HEK293T (cell line): ENCODE results near the gene SNX14.
A peak's percentile ranks its signal among the peaks of the same experiment; 100 is the strongest.

Experiments used
- CTCF ChIA-PET: fragments of 350-600 bp; formaldehyde crosslinking; extraction: SDS; loops from one replicate; lab custom pipeline; 2021; ENCODE audit warnings: antibody characterized with exemption, inconsistent platforms; lab: Yijun Ruan, JAX
- POLR2A ChIA-PET: fragments of 350-600 bp; formaldehyde crosslinking; extraction: SDS; loops from one replicate; lab custom pipeline; 2020; ENCODE audit warnings: antibody characterized with exemption, inconsistent platforms; lab: Yijun Ruan, JAX
- DNase-seq: peaks from one replicate; pipeline ENCODE4 v3.0.0; 2012; ENCODE audit warnings: mixed read lengths; ENCODE audit errors: extremely low spot score
- ARNT ChIP-seq: fragments of 450-650 bp; IDR thresholded peaks from 2 replicates; pipeline ENCODE4 v1.6.1; 2017; ENCODE audit warnings: mild to moderate bottlenecking
- BHLHE40 ChIP-seq: fragments of 450-650 bp; IDR thresholded peaks from 2 replicates; pipeline ENCODE4 v1.6.1; 2016; ENCODE audit warnings: mild to moderate bottlenecking, moderate library complexity, borderline replicate concordance
- CTBP1 ChIP-seq: fragments of 450-650 bp; IDR thresholded peaks from 2 replicates; pipeline ENCODE4 v1.6.1; 2016; ENCODE audit warnings: borderline replicate concordance
- ELF4 ChIP-seq: fragments of 450-650 bp; IDR thresholded peaks from 2 replicates; pipeline ENCODE4 v1.6.1; 2017; ENCODE audit warnings: antibody characterized with exemption
- FOXA1 ChIP-seq: fragments of 450-650 bp; IDR thresholded peaks from 2 replicates; pipeline ENCODE4 v1.6.1; 2016; ENCODE audit warnings: mild to moderate bottlenecking
- FOXK2 ChIP-seq: fragments of 450-650 bp; IDR thresholded peaks from 2 replicates; pipeline ENCODE4 v1.6.1; 2016; ENCODE audit warnings: mild to moderate bottlenecking
- FOXM1 ChIP-seq: fragments of 450-650 bp; IDR thresholded peaks from 2 replicates; pipeline ENCODE4 v1.6.1; 2017; ENCODE audit warnings: mild to moderate bottlenecking, borderline replicate concordance
- HDGF ChIP-seq: fragments of 450-650 bp; IDR thresholded peaks from 2 replicates; pipeline ENCODE4 v1.6.1; 2017; ENCODE audit warnings: antibody characterized with exemption, borderline replicate concordance
- L3MBTL2 ChIP-seq: fragments of 450-650 bp; conservative IDR thresholded peaks from 2 replicates; pipeline ENCODE4 v1.6.1; 2016; ENCODE audit warnings: mild to moderate bottlenecking
- LEF1 ChIP-seq: fragments of 450-650 bp; IDR thresholded peaks from 2 replicates; pipeline ENCODE4 v1.6.1; 2017; ENCODE audit warnings: mild to moderate bottlenecking, borderline replicate concordance
- NFRKB ChIP-seq: fragments of 450-650 bp; IDR thresholded peaks from 2 replicates; pipeline ENCODE4 v1.6.1; 2016; ENCODE audit warnings: mild to moderate bottlenecking, moderate library complexity
- PKNOX1 ChIP-seq: fragments of 450-650 bp; IDR thresholded peaks from 2 replicates; pipeline ENCODE4 v1.6.1; 2016
- SP1 ChIP-seq: fragments of 450-650 bp; IDR thresholded peaks from 2 replicates; pipeline ENCODE4 v1.6.1; 2017
- SUZ12 ChIP-seq: fragments of 450-650 bp; IDR thresholded peaks from 2 replicates; pipeline ENCODE4 v1.6.1; 2016; ENCODE audit warnings: mild to moderate bottlenecking
- TARDBP ChIP-seq: fragments of 450-650 bp; IDR thresholded peaks from 2 replicates; pipeline ENCODE4 v1.6.1; 2016
- ZNF384 ChIP-seq: fragments of 450-650 bp; IDR thresholded peaks from 2 replicates; pipeline ENCODE4 v1.6.1; 2016

The SNX14 gene

GRCh38 chr6:85464260-85464644, 129.4 kb downstream of the SNX14 start:
- POLR2A ChIA-PET, result interaction anchor here (0.6 kb wide), 1 partner anchor 15 kb away, joined by 3 read pairs; the partner anchor contains the start of gene NT5E
- no peak for DNase-seq
- CTCF ChIA-PET, result interaction anchor here (3.9 kb wide), 1 partner anchor 19 kb away, joined by 14 read pairs; no protein-coding TSS in a partner anchor
- TF ChIP-seq PKNOX1 (no peak), NFRKB (no peak), SP1 (no peak), TARDBP (no peak)

- ChIA-PET POLR2A (no interaction called here), CTCF (interaction anchor here (0.6 to 3.9 kb wide), 2 partner anchors 19 to 145 kb away, joined by 3 to 14 read pairs; no protein-coding TSS in a partner anchor)
- no peak for DNase-seq
- TF ChIP-seq ZNF384 (peak; percentile 42; the same call in 1 of the 2 replicates), ARNT (no peak)
Measured at GRCh38 chr6:85463621-85464259, 129.9 kb downstream of the SNX14 start.

- POLR2A ChIA-PET, result interaction anchor here (1.6 kb wide), 1 partner anchor 180 kb away, joined by 3 read pairs; the partner anchor contains the start of gene SYNCRIP
Measured at GRCh38 chr6:85462673-85463072, 131.0 kb downstream of the SNX14 start.

GRCh38 chr6:85461798-85462170, 131.9 kb downstream of the SNX14 start:
- ChIA-PET POLR2A (interaction anchor here (1.6 kb wide), 1 partner anchor 181 kb away, joined by 3 read pairs; the partner anchor contains the start of gene SYNCRIP), CTCF (interaction anchor here (3.9 kb wide), 1 partner anchor 21 kb away, joined by 14 read pairs; no protein-coding TSS in a partner anchor)
- TF ChIP-seq ARNT (no peak), FOXK2 (no peak), ELF4 (no peak), SP1 (no peak), NFRKB (no peak), SUZ12 (no peak), HDGF (no peak), TARDBP (no peak), FOXM1 (no peak), FOXA1 (no peak), CTBP1 (no peak), PKNOX1 (no peak), LEF1 (no peak), L3MBTL2 (no peak), BHLHE40 (no peak), ZNF384 (no peak)
- no peak for DNase-seq

More at GRCh38 chr6:85462673-85463072, 131.0 kb downstream of the SNX14 start:
- CTCF ChIA-PET, result interaction anchor here (0.7 to 3.9 kb wide), 2 partner anchors 20 to 108 kb away, joined by 3 to 14 read pairs; no protein-coding TSS in a partner anchor
- no peak for DNase-seq
- TF ChIP-seq LEF1, result no peak
- no peak for TF ChIP-seq ARNT
- no peak for TF ChIP-seq HDGF
- TF ChIP-seq FOXK2, result no peak
- no peak for TF ChIP-seq ZNF384
- TF ChIP-seq TARDBP, result no peak
- TF ChIP-seq SP1, result no peak
- no peak for TF ChIP-seq ELF4
- TF ChIP-seq L3MBTL2, result no peak
- no peak for TF ChIP-seq FOXA1
- TF ChIP-seq FOXM1, result no peak
- no peak for TF ChIP-seq SUZ12
- no peak for TF ChIP-seq BHLHE40
- TF ChIP-seq CTBP1, result no peak
- TF ChIP-seq PKNOX1, result no peak
- no peak for TF ChIP-seq NFRKB

- no peak for TF ChIP-seq ZNF384
- TF ChIP-seq FOXA1, result no peak
- no peak for TF ChIP-seq FOXK2
- no peak for DNase-seq
- ChIA-PET POLR2A (interaction anchor here (1.6 kb wide), 1 partner anchor 182 kb away, joined by 3 read pairs; the partner anchor contains the start of gene SYNCRIP), CTCF (interaction anchor here (3.9 kb wide), 1 partner anchor 22 kb away, joined by 14 read pairs; no protein-coding TSS in a partner anchor)
Measured at GRCh38 chr6:85460921-85461797, 132.5 kb downstream of the SNX14 start.
